ENCODE results near the gene NAA38. TPM values are rescaled to one million over a fixed set of nuclear protein-coding genes. Genes with fewer than 3 reads are reported as not detected.

NAA38 gene
- total RNA-seq, 1 experiment from 2014 or later: 103 TPM

DNA sequence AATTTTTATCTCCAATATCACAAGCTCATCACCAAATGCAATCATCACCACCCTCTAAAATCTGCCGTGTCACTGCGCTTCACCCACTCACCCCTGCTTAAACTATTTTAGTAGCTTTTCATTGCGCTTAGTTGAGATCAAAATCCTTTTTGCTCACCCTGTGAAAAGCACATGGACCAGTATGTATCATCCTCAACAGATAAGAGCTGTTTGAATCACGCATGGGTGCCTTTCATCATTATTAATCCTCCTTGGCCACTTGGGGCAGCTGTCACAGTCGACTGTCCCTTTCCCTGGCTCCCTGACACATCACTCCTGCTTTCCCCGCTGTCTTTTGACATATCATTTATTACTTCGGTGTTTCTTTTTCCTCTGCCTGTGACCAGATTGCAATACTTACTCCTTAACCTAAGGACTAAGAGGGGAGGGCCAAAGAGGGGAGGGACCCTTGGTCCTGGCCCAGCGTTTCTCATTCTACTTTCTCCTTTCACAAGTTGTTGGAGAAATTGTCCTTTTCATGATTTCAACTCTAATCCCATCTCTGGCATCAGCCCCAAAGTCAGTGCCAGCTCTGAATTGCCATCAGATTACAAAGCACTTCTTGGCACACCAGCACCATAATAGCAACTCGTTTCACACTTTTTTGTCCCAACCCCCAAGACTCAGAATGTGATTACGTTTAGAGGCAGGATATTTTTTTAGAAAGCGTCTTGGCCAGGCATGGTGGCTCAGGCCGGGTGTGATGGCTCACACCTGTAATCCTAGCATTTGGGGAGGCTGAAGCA is 32.0 kb downstream of the NAA38 start:
- intact Hi-C loops (cut with micrococcal nuclease): no loop called here
- Histone ChIP-seq H3K9ac (ENCODE audit: low read length) (no peak overlapping the region), H3K27me3 (ENCODE audit: insufficient read depth, low read length) (no peaks in the 10 kb centered on the region), H3K4me2 (ENCODE audit: low read length) (peak overlapping the region; percentile 7; the same call in 1 of the 2 replicates), H3K79me2 (ENCODE audit: insufficient read depth, low read length) (no peaks in the 10 kb centered on the region), H3K4me3 (replicated peaks in 1 of 2; ENCODE audit: low read depth in 1 of 2, low read length in 2 of 2) (no peak overlapping the region), H3K27ac (ENCODE audit: low read depth, low read length) (no peak overlapping the region), H3K36me3 (ENCODE audit: control insufficient read depth in 1 of 2, insufficient read depth in 2 of 2, low read length in 2 of 2) (no peaks in the 10 kb centered on the region), H2AFZ (ENCODE audit: low read depth, low read length, poor library complexity, severe bottlenecking) (peak overlapping the region; percentile 66), H3K9me2 (ENCODE audit: insufficient read depth) (no peaks in the 10 kb centered on the region), H4K20me1 (ENCODE audit: insufficient read depth) (no peaks in the 10 kb centered on the region), H3K4me1 (ENCODE audit: control insufficient read depth in 1 of 2, insufficient read depth in 2 of 2, low read length in 2 of 2) (peaks cover 0 to 15% of the 10 kb centered on the region in 2 experiments; a peak in 2 of 4 replicates), H3K9me3 (ENCODE audit: control insufficient read depth in 1 of 2, insufficient read depth in 1 of 2, low read depth in 1 of 2, low read length in 2 of 2) (no peaks in the 10 kb centered on the region)
- peak; percentile 72 for ATAC-seq
- TF ChIP-seq RAD21 (IDR thresholded peaks at IDR 0.05; ENCODE audit: low read depth) (peak; percentile 27; the same call in 1 of the 2 replicates), TCF7L2 (IDR thresholded peaks at IDR 0.05; ENCODE audit: borderline replicate concordance, extremely low read depth, insufficient read depth, insufficient read length) (peak; percentile 30), EZH2 (IDR thresholded peaks at IDR 0.05) (no peak)
- TF ChIP-seq, protein P1, sequence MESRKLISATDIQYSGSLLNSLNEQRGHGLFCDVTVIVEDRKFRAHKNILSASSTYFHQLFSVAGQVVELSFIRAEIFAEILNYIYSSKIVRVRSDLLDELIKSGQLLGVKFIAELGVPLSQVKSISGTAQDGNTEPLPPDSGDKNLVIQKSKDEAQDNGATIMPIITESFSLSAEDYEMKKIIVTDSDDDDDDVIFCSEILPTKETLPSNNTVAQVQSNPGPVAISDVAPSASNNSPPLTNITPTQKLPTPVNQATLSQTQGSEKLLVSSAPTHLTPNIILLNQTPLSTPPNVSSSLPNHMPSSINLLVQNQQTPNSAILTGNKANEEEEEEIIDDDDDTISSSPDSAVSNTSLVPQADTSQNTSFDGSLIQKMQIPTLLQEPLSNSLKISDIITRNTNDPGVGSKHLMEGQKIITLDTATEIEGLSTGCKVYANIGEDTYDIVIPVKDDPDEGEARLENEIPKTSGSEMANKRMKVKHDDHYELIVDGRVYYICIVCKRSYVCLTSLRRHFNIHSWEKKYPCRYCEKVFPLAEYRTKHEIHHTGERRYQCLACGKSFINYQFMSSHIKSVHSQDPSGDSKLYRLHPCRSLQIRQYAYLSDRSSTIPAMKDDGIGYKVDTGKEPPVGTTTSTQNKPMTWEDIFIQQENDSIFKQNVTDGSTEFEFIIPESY (IDR thresholded peaks at IDR 0.05; ENCODE audit: extremely low read depth, insufficient replicate concordance, low read length): no peak
- TF ChIP-seq, protein P2, sequence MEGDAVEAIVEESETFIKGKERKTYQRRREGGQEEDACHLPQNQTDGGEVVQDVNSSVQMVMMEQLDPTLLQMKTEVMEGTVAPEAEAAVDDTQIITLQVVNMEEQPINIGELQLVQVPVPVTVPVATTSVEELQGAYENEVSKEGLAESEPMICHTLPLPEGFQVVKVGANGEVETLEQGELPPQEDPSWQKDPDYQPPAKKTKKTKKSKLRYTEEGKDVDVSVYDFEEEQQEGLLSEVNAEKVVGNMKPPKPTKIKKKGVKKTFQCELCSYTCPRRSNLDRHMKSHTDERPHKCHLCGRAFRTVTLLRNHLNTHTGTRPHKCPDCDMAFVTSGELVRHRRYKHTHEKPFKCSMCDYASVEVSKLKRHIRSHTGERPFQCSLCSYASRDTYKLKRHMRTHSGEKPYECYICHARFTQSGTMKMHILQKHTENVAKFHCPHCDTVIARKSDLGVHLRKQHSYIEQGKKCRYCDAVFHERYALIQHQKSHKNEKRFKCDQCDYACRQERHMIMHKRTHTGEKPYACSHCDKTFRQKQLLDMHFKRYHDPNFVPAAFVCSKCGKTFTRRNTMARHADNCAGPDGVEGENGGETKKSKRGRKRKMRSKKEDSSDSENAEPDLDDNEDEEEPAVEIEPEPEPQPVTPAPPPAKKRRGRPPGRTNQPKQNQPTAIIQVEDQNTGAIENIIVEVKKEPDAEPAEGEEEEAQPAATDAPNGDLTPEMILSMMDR (IDR thresholded peaks at IDR 0.05 in 2 of 3, conservative IDR thresholded peaks at IDR 0.05 in 1 of 3; ENCODE audit: borderline replicate concordance in 1 of 3, insufficient read depth in 1 of 3, low read depth in 2 of 3, low read length in 2 of 3): peak in 2 of 3 experiments; percentile 36 to 43; a peak in 4 of 6 replicates
- ChIA-PET CTCF (interaction anchor here (0.8 to 3.6 kb wide), 18 partner anchors 8 to 232 kb away, joined by 3 to 25 read pairs (median 4); partner anchors contain the start of gene NAA38), POLR2A (interaction anchor here (0.5 to 1.4 kb wide), 5 partner anchors 9 to 76 kb away, joined by 3 to 10 read pairs (median 4); partner anchors contain the start of genes KDM6B and NAA38), RAD21 (ENCODE audit: low non-redundant PET in 1 of 2, low total read pairs in 2 of 2, uncharacterized antibody in 2 of 2, unreplicated experiment in 2 of 2) (interaction anchor here in 1 of 2 experiments (0.5 to 1.7 kb wide), 4 partner anchors 17 to 233 kb away, joined by 3 to 6 read pairs (median 4); partner anchors contain the start of gene NAA38)
- BruUV-seq (replicated peaks): no TSS peak
- no peak for DNase-seq (ENCODE audit: low read depth, low spot score)

Measured in HCT116 (cell line).